Testis (tissue), 5 donors: ENCODE measurements around the gene RNASE13. TPM values are rescaled to one million over a fixed set of nuclear protein-coding genes. Genes with fewer than 3 reads are reported as not detected.

Experiments used
- DNase-seq: peaks from one replicate; pipeline ENCODE4 v3.0.0-alpha.2; 2019
- H3K27ac ChIP-seq, 2 donors: fragments of 200-600 bp; sonication (generic); one replicate each; pipeline ENCODE4 v1.5.1; 2019
- H3K27me3 ChIP-seq: fragments of 200-600 bp; sonication (generic); one replicate; pipeline ENCODE4 v1.5.1; 2019
- H3K36me3 ChIP-seq: fragments of 200-600 bp; sonication (generic); one replicate; pipeline ENCODE4 v1.5.1; 2017; ENCODE audit warnings: low read depth; ENCODE audit errors: missing control alignments
- H3K4me1 ChIP-seq: fragments of 200-600 bp; sonication (generic); one replicate; pipeline ENCODE4 v1.5.1; 2019
- H3K4me3 ChIP-seq, 2 donors: fragments of 200-600 bp; sonication (generic); one replicate each; pipeline ENCODE4 v1.5.1; 2017 to 2019
- H3K9me3 ChIP-seq: fragments of 200-600 bp; sonication (generic); one replicate; pipeline ENCODE4 v1.5.1; 2017
- POLR2A ChIP-seq: fragments of 450-650 bp; IDR thresholded peaks from one replicate; pipeline ENCODE4 v1.6.1; 2017; ENCODE audit warnings: antibody characterized with exemption, mild to moderate bottlenecking, moderate library complexity
- WGBS, 2 donors: methylation state at CpG; one replicate each; pipeline ENCODE4 v1.1.5; 2018; 5-methylcytosine and 5-hydroxymethylcytosine counted together
- intact Hi-C: fragments of 100-400 bp; cut with DNase I; formaldehyde crosslinking; loops from one replicate; pipeline ENCODE4 v1.15.1; 2023; ENCODE audit warnings: low total_unique reads
- long read RNA-seq, 2 donors: transcript quantifications; one replicate each; lab custom pipeline, GENCODE V29; 2026
- polyA plus RNA-seq: library from polyadenylated mRNA; stranded (reverse); fragments of 350-450 nt; fragmentation: Illumina TruSeq; extraction: RNeasy Lipid Tissue Mini Kit (QIAGEN cat#74804); gene quantifications from one replicate; pipeline ENCODE4 v1.2.3, GENCODE V29; 2014; ENCODE audit warnings: low read depth, low replicate concordance; ENCODE audit not compliant: insufficient read depth
- total RNA-seq, 2 donors: library from RNA; depleted of rRNA; stranded (reverse); fragments of >200 nt; gene quantifications; one replicate each; pipeline ENCODE4 v1.2.3, GENCODE V29; 2016
- TF ChIP-seq, protein P1 (sequence below), 3 experiments: fragments of 450-650 bp in 2 of 3; fragments of 200-600 bp in 1 of 3; sonication (generic) in 1 of 3; IDR thresholded peaks; one replicate each; pipeline ENCODE4 v1.5.1; 2016 to 2019; ENCODE audit warnings: antibody characterized with exemption in 3 of 3, mild to moderate bottlenecking in 2 of 3, moderate library complexity in 1 of 3

RNASE13 gene, protein sequence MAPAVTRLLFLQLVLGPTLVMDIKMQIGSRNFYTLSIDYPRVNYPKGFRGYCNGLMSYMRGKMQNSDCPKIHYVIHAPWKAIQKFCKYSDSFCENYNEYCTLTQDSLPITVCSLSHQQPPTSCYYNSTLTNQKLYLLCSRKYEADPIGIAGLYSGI
- not detected for total RNA-seq
- polyA plus RNA-seq = not detected
- long read RNA-seq, donor 1 = 0 reads
- long read RNA-seq, donor 2 = 0 reads

DNA sequence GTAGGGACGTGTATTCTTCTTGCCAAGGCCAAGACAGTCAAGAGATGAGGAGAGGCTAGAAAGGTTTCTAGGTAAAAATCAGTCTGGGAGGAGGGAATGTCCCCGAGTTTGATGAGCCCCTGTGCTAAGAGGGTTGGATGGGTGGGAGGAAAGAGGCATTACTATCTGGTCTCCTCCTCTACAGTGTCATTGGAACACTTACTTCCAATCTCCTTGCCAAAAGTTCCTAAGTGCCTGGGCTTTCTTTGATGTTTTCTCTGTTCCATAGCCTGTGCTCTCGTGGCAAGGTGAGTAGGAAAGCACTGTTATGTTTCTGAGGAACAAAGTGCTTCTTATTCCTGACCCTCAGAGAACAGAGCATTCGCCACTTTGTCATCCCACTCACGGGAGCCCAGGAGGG, at the start of gene RNASE13:
Gene RNASE13, minus strand, starts transcription at position 101 of the 400 bp plus-strand sequence. CDS start 519 bp downstream, outside the sequence.
- TF ChIP-seq, protein P1, sequence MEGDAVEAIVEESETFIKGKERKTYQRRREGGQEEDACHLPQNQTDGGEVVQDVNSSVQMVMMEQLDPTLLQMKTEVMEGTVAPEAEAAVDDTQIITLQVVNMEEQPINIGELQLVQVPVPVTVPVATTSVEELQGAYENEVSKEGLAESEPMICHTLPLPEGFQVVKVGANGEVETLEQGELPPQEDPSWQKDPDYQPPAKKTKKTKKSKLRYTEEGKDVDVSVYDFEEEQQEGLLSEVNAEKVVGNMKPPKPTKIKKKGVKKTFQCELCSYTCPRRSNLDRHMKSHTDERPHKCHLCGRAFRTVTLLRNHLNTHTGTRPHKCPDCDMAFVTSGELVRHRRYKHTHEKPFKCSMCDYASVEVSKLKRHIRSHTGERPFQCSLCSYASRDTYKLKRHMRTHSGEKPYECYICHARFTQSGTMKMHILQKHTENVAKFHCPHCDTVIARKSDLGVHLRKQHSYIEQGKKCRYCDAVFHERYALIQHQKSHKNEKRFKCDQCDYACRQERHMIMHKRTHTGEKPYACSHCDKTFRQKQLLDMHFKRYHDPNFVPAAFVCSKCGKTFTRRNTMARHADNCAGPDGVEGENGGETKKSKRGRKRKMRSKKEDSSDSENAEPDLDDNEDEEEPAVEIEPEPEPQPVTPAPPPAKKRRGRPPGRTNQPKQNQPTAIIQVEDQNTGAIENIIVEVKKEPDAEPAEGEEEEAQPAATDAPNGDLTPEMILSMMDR (IDR thresholded peaks at IDR 0.05) = no peak
- TF ChIP-seq POLR2A = no peak
- WGBS, 2 donors = 33 to 46% methylated on average over 5 of the region's 5 CpGs
- intact Hi-C loops = no loop called here
- no peak for DNase-seq
- H3K4me1 ChIP-seq = peaks cover 26% of the 10 kb centered on the region
- no peaks in the 10 kb centered on the region for H3K36me3 ChIP-seq
- H3K4me3 ChIP-seq = no peak within 1 kb of the TSS
- H3K27me3 ChIP-seq = no peaks in the 10 kb centered on the region
- H3K9me3 ChIP-seq = no peaks in the 10 kb centered on the region
- H3K27ac ChIP-seq = peak within 1 kb of the TSS in 1 of 2 donors; percentile 16

DNA sequence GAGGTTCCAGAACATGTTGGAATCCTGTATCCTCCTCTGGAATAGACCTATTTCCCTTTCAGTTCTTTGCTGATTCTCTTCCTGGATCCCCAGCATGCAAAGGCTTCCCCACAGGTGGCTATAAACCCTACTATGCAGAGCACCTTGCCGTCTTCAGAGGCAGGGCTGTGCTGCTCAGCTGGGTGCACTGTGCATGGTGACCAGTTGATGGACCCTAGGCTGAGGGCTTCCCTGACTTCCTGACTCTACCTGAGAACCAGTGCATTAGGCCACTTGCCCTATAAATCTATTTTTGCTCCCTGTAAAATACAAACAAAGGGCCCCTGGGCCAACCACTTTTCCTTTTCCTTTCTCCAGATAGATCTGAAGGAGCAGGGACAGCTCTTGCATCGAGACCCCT, 49.8 kb upstream of the RNASE13 start:
- DNase-seq = no peak
- Histone ChIP-seq H3K4me3 (no peak overlapping the region), H3K27me3 (no peaks in the 10 kb centered on the region), H3K4me1 (no peaks in the 10 kb centered on the region), H3K27ac (no peak overlapping the region), H3K9me3 (no peaks in the 10 kb centered on the region), H3K36me3 (no peaks in the 10 kb centered on the region)
- intact Hi-C loops = no loop called here
- WGBS, 2 donors = 84 to 96% methylated on average over 2 of the region's 2 CpGs
- no peak for TF ChIP-seq POLR2A
- TF ChIP-seq, protein P1 (IDR thresholded peaks at IDR 0.05) = no peak

DNA sequence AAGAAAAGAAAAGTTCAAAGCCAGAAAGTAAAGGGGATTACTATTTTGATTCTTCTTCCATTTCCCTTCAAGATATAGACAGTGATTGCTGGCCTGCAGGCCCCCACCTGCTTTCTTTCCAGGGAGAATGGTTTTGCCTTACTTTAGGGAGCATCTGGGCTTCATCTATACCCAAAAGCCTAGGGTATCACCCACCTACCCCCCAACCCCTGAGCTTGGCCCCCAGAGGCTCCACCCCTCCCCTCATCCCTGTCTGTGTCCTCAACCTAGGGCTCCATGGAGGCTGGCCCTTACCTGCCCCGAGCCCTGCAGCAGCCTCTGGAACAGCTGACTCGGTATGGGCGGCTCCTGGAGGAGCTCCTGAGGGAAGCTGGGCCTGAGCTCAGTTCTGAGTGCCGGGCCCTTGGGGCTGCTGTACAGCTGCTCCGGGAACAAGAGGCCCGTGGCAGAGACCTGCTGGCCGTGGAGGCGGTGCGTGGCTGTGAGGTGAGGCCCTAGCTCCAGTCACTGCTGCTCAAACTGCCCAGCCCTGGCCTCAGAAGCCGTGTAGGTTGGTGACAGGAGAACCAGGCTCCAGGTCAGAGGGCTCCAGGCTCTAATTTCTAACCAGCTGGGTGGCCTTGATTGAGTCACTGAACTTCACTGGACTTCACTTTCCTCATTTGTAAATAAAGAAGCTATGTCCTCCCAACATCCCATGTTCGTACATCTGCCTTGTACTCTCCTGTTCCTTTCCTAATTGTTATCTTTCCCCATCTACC, 49.1 kb upstream of the RNASE13 start:
- WGBS, 2 donors = 78 to 89% methylated on average over 5 to 11 of the region's 11 CpGs
- no peaks in the 10 kb centered on the region for H3K36me3 ChIP-seq
- no peak for DNase-seq

DNA sequence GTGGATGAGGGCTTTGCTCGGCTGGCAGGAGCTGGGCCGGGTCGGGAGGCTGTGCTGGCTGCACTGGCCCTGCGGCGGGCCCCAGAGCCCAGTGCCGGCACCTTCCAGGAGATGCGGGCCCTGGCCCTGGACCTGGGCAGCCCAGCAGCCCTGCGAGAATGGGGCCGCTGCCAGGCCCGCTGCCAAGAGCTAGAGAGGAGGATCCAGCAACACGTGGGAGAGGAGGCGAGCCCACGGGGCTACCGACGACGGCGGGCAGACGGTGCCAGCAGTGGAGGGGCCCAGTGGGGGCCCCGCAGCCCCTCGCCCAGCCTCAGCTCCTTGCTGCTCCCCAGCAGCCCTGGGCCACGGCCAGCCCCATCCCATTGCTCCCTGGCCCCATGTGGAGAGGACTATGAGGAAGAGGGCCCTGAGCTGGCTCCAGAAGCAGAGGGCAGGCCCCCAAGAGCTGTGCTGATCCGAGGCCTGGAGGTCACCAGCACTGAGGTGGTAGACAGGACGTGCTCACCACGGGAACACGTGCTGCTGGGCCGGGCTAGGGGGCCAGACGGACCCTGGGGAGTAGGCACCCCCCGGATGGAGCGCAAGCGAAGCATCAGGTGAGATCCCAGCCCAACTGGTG, 47.0 kb upstream of the RNASE13 start:
- H3K9me3 ChIP-seq = no peaks in the 10 kb centered on the region
- H3K36me3 ChIP-seq = no peaks in the 10 kb centered on the region
- no peaks in the 10 kb centered on the region for H3K4me1 ChIP-seq
- no peak overlapping the region for H3K27ac ChIP-seq
- no peak for TF ChIP-seq POLR2A
- TF ChIP-seq, protein P1 (IDR thresholded peaks at IDR 0.05) = no peak
- intact Hi-C loops = no loop called here
- H3K27me3 ChIP-seq = no peaks in the 10 kb centered on the region
- no peak overlapping the region for H3K4me3 ChIP-seq
- 85 to 100% methylated on average over 1 to 29 of the region's 30 CpGs for WGBS, 2 donors
- DNase-seq = no peak

More for the DNA sequence above, 49.1 kb upstream of the RNASE13 start:
- Histone ChIP-seq H3K9me3 (no peaks in the 10 kb centered on the region), H3K4me1 (no peaks in the 10 kb centered on the region), H3K27me3 (no peaks in the 10 kb centered on the region), H3K27ac (no peak overlapping the region), H3K4me3 (no peak overlapping the region)
- no peak for TF ChIP-seq POLR2A
- TF ChIP-seq, protein P1 (IDR thresholded peaks at IDR 0.05) = no peak
- intact Hi-C loops = no loop called here
